Liver (tissue), 3 donors: Measurements from ENCODE around the gene KCNG1.

Source experiments
- CTCF ChIP-seq: fragments of 150-350 bp; IDR thresholded peaks from 2 replicates; pipeline ENCODE4 v1.5.1; 2017; ENCODE audit warnings: improper control_type of control experiment, low read depth, low read length; ENCODE audit not compliant: missing input control
- EGR1 ChIP-seq, 2 donors: IDR thresholded peaks; 2 replicates each; pipeline ENCODE4 v1.6.1; 2016 to 2018; ENCODE audit warnings: antibody characterized with exemption in 2 of 2, low read depth in 2 of 2
- FOXA1 ChIP-seq: IDR thresholded peaks from 2 replicates; pipeline ENCODE4 v1.6.1; 2016; ENCODE audit warnings: antibody characterized with exemption
- HNF4G ChIP-seq: IDR thresholded peaks from 2 replicates; pipeline ENCODE4 v1.6.1; 2016; ENCODE audit warnings: antibody characterized with exemption
- MAX ChIP-seq: IDR thresholded peaks from 2 replicates; pipeline ENCODE4 v1.6.1; 2016; ENCODE audit warnings: antibody characterized with exemption
- NR2F2 ChIP-seq: IDR thresholded peaks from 2 replicates; pipeline ENCODE4 v1.6.1; 2016; ENCODE audit warnings: antibody characterized with exemption
- RAD21 ChIP-seq, 2 donors: IDR thresholded peaks; 2 replicates each; pipeline ENCODE4 v1.6.1; 2016; ENCODE audit warnings: antibody characterized with exemption in 2 of 2, mild to moderate bottlenecking in 2 of 2
- REST ChIP-seq: IDR thresholded peaks from 2 replicates; pipeline ENCODE4 v1.6.1; 2016; ENCODE audit warnings: antibody characterized with exemption, mild to moderate bottlenecking
- SP1 ChIP-seq: IDR thresholded peaks from 2 replicates; pipeline ENCODE4 v1.6.1; 2018; ENCODE audit warnings: antibody characterized with exemption, mild to moderate bottlenecking
- TAF1 ChIP-seq: conservative IDR thresholded peaks from 2 replicates; pipeline ENCODE4 v1.6.1; 2016; ENCODE audit warnings: antibody characterized with exemption, mild to moderate bottlenecking
- YY1 ChIP-seq: IDR thresholded peaks from 2 replicates; pipeline ENCODE4 v1.6.1; 2016; ENCODE audit warnings: antibody characterized with exemption, mild to moderate bottlenecking
- ZBTB33 ChIP-seq: IDR thresholded peaks from 2 replicates; pipeline ENCODE4 v1.6.1; 2016; ENCODE audit warnings: antibody characterized with exemption
- donor health status: healthy.
- donor health status: healthy.

- TF ChIP-seq ZBTB33, result no peak
- TF ChIP-seq CTCF, result no peak
- TF ChIP-seq TAF1, result no peak
- no peak for TF ChIP-seq EGR1 (IDR thresholded peaks at IDR 0.05; ENCODE audit: low read depth in 2 of 2)
- no peak for TF ChIP-seq FOXA1
- TF ChIP-seq MAX, result no peak
- no peak for TF ChIP-seq SP1
- no peak for TF ChIP-seq RAD21 (IDR thresholded peaks at IDR 0.05)
- no peak for TF ChIP-seq NR2F2
- TF ChIP-seq HNF4G, result no peak
- no peak for TF ChIP-seq REST
- no peak for TF ChIP-seq YY1
Observed at GRCh38 chr20:51020657-51021056, 2.2 kb downstream of the KCNG1 start.
